Measurements from ENCODE around the gene MUTYH.
"Not testable (repeated sequence)": the region's sequence is repeated elsewhere in the genome, so short reads cannot be mapped to it uniquely, and the experiment has no call there.

Gene MUTYH

DNA sequence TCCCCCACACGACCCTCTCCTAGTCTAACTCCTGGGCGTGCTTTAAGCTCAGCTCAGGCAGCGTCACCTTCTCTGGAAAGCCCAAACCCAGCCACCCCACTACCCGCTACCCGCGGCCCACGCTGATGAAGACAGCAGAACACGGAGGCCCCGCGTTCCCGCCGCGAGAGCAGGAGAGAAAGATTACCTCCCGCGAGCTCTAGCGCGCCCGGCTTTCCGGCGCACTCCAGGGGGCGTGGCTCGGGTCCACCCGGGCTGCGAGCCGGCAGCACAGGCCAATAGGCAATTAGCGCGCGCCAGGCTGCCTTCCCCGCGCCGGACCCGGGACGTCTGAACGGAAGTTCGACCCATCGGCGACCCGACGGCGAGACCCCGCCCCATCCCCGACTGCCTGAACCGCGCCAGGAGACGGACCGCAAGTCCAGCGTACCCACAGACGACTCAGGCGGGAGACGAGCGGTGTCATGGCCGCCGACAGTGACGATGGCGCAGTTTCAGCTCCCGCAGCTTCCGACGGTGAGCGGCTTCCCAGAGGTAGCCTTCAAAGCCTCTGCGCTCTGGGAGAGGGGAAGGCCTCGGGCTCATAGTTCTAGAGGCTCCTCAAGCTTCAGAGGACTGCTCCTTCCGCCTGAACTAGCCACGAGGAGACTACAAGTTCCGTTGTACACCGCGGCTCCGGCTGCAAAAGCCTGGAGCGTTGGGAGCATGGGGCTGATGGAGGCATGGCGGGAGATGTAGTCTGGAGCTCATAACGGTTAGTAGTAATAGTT lies at the start of gene MUTYH, which contains the start of gene TOE1:
TSS of gene MUTYH (minus strand) at position 652 of the 770 bp plus-strand sequence. CDS start 5,935 bp downstream, outside the sequence.
TSS of gene TOE1 (plus strand) at position 382 of the 770 bp plus-strand sequence. CDS start at position 465, 83 bp downstream.
- DNase-seq (ENCODE audit: low read depth) = peak; percentile 82

GRCh38 chr1:45386219-45386618 lies 46.0 kb upstream of the MUTYH start:
- DNase-seq (ENCODE audit: low read depth) = no peak

- no peak for DNase-seq (ENCODE audit: low read depth)
These were observed 45.1 kb upstream of the MUTYH start for GRCh38 chr1:45385302-45385701.

DNA sequence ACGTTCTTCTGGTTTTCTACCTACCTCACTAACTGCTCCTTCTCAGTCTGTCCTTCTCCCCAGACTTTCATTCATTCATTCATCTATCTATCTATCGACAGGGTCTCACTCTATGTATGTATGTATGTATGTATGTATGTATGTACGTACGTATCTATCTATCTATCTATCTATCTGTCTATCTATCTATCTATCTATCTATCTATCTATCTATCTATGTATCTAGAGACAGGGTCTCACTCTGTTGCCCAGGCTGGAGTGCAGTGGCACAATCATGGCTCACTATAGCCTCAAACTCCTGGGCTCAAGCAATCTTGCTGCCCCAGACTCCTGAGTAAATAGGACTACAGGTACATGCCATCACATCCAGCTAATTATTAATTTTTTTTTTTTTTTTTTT lies 44.0 kb upstream of the MUTYH start:
- DNase-seq (ENCODE audit: low read depth) = not testable (repeated sequence)

- no peak for DNase-seq (ENCODE audit: low read depth)
These were observed 43.0 kb upstream of the MUTYH start for GRCh38 chr1:45383191-45383590.

- no peak for DNase-seq (ENCODE audit: low read depth)
These were observed 41.0 kb upstream of the MUTYH start for GRCh38 chr1:45381243-45381642.

DNA sequence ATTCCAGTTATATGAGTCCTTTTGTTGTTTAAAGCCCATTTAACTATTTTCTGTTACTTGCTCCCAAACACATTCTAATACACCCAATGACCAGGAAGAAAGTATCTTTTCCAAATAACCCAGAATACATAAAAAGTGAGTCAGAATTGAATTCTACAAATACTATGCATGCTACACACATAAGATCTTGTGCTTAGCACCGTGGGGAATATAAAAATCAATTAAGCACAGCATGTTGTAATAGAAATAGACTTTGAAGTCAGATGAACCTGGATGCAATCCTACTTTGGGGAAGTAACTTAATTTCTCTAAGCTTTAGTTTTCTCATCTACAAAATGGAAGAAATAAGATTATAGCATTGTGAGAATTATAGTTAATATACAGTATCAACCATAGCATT lies 40.5 kb upstream of the MUTYH start:
- no peak for DNase-seq (ENCODE audit: low read depth)

DNA sequence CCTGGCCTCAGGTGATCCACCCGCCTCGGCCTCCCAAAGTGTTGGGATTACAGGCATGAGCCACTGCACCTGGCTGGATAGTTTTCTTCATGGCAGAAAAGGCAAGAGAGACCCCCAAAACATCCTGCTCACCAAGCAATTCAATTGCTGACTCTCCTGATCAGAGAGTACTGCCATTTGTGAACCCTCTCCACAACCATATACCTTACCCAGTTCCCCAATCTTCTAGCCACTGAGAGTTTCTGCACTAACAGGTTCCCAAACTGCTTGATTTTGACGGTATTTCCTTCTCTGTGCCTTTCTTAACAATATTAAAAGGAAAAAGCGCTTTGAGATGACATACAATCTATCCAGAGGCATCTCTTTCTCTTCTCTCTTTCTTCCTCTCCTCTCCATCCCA lies 39.9 kb upstream of the MUTYH start:
- no peak for DNase-seq (ENCODE audit: low read depth)

GRCh38 chr1:45379524-45379923 lies 39.3 kb upstream of the MUTYH start:
- no peak for DNase-seq (ENCODE audit: low read depth)

DNA sequence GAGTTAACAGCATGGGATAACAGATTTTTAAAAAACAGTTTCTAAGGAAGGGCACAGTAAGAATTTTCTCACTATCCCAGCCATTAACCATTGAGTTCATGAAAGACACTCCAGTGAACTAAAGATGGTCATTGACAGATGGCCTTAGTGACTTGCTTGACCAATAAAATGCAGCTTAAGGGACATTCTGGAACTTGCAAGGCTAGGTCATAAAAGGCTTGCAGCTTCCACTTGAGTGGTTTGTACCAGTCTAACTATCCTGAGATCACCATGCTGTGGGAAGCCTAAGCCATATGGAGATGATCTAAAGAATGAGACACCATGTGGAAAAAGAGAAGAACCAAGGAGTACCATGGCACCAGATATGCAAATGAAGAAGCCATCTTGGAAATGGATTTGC lies 37.9 kb upstream of the MUTYH start:
- DNase-seq (ENCODE audit: low read depth) = no peak

DNA sequence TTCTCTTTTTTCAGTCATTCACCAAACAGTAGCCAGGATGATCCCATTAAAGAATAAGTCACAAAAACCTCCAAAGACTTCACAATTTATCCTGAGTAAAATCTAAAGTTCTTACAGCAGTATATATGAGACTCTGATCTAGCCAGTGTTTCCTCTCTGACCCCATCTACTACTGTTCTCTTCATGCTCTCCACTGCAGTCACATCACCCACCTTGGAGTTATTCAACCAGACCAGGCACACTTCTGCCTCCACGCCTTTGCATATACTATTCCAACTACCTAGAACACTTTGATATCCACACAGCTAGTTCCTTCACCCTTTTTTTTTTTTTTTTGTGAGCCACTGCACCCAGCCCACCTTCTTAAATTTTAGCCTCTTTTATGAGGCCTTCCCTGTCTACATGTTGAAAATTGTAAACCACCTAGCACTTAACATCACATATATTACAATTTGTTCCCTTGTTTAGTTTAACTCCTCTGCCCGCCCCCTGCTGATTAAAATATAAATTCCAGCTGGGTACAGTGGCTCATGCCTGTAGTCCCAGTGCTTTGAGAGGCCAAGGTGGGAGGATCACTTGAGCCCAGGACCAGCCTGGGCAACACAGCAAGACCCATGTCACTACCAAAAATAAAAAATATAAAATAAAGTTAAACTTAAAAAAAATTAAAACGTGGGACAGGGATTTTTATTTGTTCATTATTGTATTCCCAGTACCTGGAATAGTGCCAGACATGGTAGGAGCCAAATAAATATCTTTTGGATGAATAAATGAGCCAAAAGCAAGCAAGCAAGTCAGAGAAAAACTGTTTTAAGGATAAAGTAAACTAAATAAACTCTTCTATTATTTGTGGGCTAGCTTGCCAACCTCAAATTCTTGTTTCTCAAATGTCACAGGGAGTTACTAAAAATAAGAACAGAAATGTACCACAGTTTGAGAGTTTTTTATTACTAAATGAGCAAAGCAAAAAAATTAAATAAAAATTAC lies 35.2 kb upstream of the MUTYH start:
- DNase-seq (ENCODE audit: low read depth) = no peak

DNA sequence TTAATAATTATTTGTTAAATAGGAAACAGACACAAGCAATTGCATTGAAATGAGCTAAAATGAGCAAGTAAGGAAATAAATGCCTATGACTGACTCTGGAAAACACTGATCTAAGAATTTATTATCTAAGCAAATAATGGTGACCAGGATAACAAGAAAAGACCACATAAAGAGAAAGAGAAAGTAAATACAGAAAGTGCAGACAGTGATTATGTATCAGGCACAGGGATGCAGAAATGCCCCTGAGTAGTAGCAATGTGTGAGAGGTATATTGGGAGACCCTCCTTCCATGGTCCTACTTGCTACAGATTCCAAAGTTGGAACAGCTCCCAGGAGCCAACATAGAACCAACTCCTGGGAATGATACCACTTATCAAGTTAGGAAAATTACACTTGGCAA lies 33.3 kb upstream of the MUTYH start:
- no peak for DNase-seq (ENCODE audit: low read depth)

- no peak for DNase-seq (ENCODE audit: low read depth)
These were observed 30.3 kb upstream of the MUTYH start for GRCh38 chr1:45370575-45370974.

DNA sequence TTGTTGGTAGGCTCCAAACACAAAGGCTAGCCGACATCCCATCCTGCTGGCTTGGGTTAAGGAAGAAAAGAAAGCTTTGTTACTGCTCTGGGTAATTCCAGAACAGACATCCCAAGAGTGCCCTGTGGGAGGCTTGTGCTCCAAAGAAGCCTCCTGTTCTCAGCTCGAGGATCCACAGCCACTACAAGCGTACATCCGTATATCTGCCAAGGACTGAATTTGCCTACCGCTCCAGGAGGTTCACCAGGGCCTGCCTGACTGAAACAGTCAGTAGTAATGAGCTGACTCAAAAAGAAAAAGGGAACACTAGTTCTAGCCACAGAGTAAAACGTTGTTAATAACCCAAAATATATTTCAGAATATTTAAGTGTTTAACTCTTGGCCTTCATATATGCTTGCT lies 24.8 kb upstream of the MUTYH start:
- DNase-seq (ENCODE audit: low read depth) = no peak

- no peak for DNase-seq (ENCODE audit: low read depth)
These were observed 24.1 kb upstream of the MUTYH start for GRCh38 chr1:45364294-45364693.

GRCh38 chr1:45360981-45361380 lies 20.7 kb upstream of the MUTYH start:
- not testable (repeated sequence) for DNase-seq (ENCODE audit: low read depth)

GRCh38 chr1:45359882-45360513 lies 19.8 kb upstream of the MUTYH start:
- peak; percentile 29 for DNase-seq (ENCODE audit: low read depth)

GRCh38 chr1:45356186-45356585 lies 15.9 kb upstream of the MUTYH start:
- DNase-seq (ENCODE audit: low read depth) = no peak

- DNase-seq (ENCODE audit: low read depth) = no peak
These were observed 15.4 kb upstream of the MUTYH start for GRCh38 chr1:45355683-45356082.

GRCh38 chr1:45354838-45355237 lies 14.6 kb upstream of the MUTYH start:
- no peak for DNase-seq (ENCODE audit: low read depth)

DNA sequence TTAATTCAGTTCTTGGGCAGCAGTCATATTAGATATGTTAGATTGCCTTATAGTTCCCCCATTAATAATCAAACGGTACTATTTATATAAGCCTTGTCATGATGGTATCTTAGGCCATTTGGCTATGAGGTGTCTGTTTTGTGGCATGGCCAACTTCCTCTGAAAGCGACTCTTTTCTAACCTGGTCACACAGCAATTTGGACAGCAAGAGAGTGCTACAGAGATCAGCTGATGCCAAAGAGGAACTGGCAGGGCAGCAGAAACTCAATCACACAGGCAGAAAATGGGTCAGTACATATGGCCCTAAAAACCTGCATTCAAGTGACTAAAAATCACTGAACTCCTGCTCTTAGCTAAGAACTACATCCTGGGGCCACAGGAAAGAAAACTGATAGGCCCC lies 13.4 kb upstream of the MUTYH start:
- no peak for DNase-seq (ENCODE audit: low read depth)

- DNase-seq (ENCODE audit: low read depth) = no peak
These were observed 11.3 kb upstream of the MUTYH start for GRCh38 chr1:45351508-45351907.
